GM12872 (cell line): ENCODE results near the gene PACC1.
A peak's percentile ranks its signal among the peaks of the same experiment; 100 is the strongest.

Experiments
- CTCF ChIP-seq: IDR thresholded peaks from 3 replicates; pipeline ENCODE4 v1.5.1; 2011; ENCODE audit warnings: low read depth, mild to moderate bottlenecking, low read length, moderate library complexity; ENCODE audit not compliant: insufficient read depth

The PACC1 gene

GRCh38 chr1:212381397-212382035 lies 33.2 kb downstream of the PACC1 start:
- no peak for TF ChIP-seq CTCF

GRCh38 chr1:212379366-212379765 lies 35.3 kb downstream of the PACC1 start:
- TF ChIP-seq CTCF = no peak

- TF ChIP-seq CTCF = no peak
Observed at GRCh38 chr1:212377644-212378043, 37.0 kb downstream of the PACC1 start.

GRCh38 chr1:212375986-212376385 lies 38.7 kb downstream of the PACC1 start:
- TF ChIP-seq CTCF = no peak

DNA sequence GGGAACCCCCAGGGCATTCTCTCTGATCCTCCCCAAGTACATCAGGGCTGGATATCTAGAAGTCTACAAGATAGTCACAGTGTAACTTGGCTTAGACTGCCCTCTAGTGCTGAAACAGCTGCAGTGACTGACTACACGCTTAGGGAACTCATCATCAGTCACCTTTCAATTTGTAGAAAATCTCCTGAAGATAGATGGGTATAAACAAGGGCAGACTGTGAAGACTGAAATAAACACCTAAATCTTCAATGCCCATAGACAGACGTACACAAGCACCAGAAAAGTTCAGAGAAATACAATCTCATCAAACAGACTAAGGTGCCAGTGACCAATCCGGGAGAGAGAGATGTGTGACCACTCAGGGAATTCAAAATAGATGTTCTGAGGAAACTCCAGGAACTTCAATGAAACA lies 46.6 kb downstream of the PACC1 start:
- TF ChIP-seq CTCF = peak; percentile 91

- TF ChIP-seq CTCF = no peak
Observed at GRCh38 chr1:212367474-212368072, 47.1 kb downstream of the PACC1 start.

DNA sequence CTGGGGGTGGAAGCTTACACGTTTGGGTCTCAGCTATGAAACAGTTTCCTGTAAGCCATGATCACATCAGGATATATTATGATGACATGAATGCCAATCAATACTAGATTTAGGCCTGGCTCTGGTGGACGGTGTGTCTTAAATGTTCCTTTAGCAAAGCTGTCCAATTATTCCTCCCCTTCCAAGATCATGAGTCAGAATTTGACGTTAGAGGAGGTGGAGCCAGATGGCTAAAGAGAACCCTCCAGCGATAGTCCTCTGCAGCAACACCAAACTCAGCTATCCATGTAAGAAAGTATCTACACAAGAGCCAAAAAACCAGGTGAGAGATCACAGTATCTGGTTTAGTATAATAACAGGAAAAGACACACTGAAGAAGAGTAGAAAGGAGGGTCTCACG lies 47.8 kb downstream of the PACC1 start:
- TF ChIP-seq CTCF = no peak
